Measurements from ENCODE around the gene CTNND1. TPM values are rescaled to one million over a fixed set of nuclear protein-coding genes. Genes with fewer than 3 reads are reported as not detected.

Gene CTNND1
- total RNA-seq, 4 donors from 2014 or later = 75.6 to 134 (median 93.3) TPM

GRCh38 chr11:57812634-57813033 is 51.0 kb downstream of the CTNND1 start:
- no peak for TF ChIP-seq CTCF (IDR thresholded peaks at IDR 0.05; ENCODE audit: low read depth)

- no peak for TF ChIP-seq CTCF (IDR thresholded peaks at IDR 0.05; ENCODE audit: low read depth)
These were observed 53.9 kb downstream of the CTNND1 start for GRCh38 chr11:57815476-57815875.

GRCh38 chr11:57815877-57816276 is 54.3 kb downstream of the CTNND1 start:
- TF ChIP-seq CTCF (IDR thresholded peaks at IDR 0.05; ENCODE audit: low read depth) = no peak

- TF ChIP-seq CTCF (IDR thresholded peaks at IDR 0.05; ENCODE audit: low read depth) = no peak
These were observed 57.2 kb downstream of the CTNND1 start for GRCh38 chr11:57818812-57819211.

GRCh38 chr11:57819252-57819979 is 57.8 kb downstream of the CTNND1 start:
- no peak for TF ChIP-seq CTCF (IDR thresholded peaks at IDR 0.05; ENCODE audit: low read depth)

GRCh38 chr11:57823859-57824258 is 62.3 kb downstream of the CTNND1 start:
- TF ChIP-seq CTCF (IDR thresholded peaks at IDR 0.05; ENCODE audit: low read depth) = no peak

- TF ChIP-seq CTCF (IDR thresholded peaks at IDR 0.05; ENCODE audit: low read depth) = no peak
These were observed 73.2 kb downstream of the CTNND1 start for GRCh38 chr11:57834852-57835251.
